SK-N-SH (cell line): Measurements from ENCODE around the gene AGAP1. TPM values are rescaled to one million over a fixed set of nuclear protein-coding genes. Genes with fewer than 3 reads are reported as not detected.

Experiments used
- CTCF ChIA-PET: fragments of 300-600, 350-600 bp; formaldehyde crosslinking; extraction: SDS; loops from one replicate; lab custom pipeline; 2021; lab: Yijun Ruan, JAX
- POLR2A ChIA-PET: fragments of 350-600 bp; sonication (Branson Sonifier 250); formaldehyde crosslinking; extraction: SDS; loops from one replicate; lab custom pipeline; 2020; ENCODE audit warnings: antibody characterized with exemption, inconsistent platforms; lab: Yijun Ruan, JAX
- DNase-seq: peaks from one replicate; pipeline ENCODE4 v3.0.0; 2012
- H2AFZ ChIP-seq: fragments of 200-600 bp; sonication (generic); 2 replicates; pipeline ENCODE4 v1.8.1; 2016; ENCODE audit warnings: antibody characterized with exemption, mild to moderate bottlenecking, low read depth
- H3F3A ChIP-seq: fragments of 200-600 bp; sonication (generic); replicated peaks from 2 replicates; pipeline ENCODE3; 2016; ENCODE audit warnings: antibody characterized with exemption, mild to moderate bottlenecking; ENCODE audit not compliant: insufficient read depth
- H3K27ac ChIP-seq, 2 experiments: fragments of 200-500 bp in 1 of 2; fragments of 200-600 bp in 1 of 2; sonication (Bioruptor generic) in 1 of 2; sonication (generic), shearing (Covaris generic) in 1 of 2; 2 replicates each; pipeline versions ENCODE4 v1.5.1 to v1.6.1; 2014 to 2016; ENCODE audit warnings: low read depth in 2 of 2, inconsistent platforms in 1 of 2, low read length in 1 of 2, mild to moderate bottlenecking in 1 of 2, mixed read lengths in 1 of 2
- H3K27me3 ChIP-seq: fragments of 200-600 bp; sonication (generic), shearing (Covaris generic); 2 replicates; pipeline ENCODE4 v1.6.1; 2016; ENCODE audit warnings: mixed run types; ENCODE audit not compliant: insufficient read depth
- H3K36me3 ChIP-seq, 2 experiments: fragments of 200-500 bp in 1 of 2; fragments of 200-600 bp in 1 of 2; sonication (Bioruptor generic) in 1 of 2; sonication (generic) in 1 of 2; replicated peaks in 1 of 2; 2 replicates each; pipeline versions ENCODE3 to v1.5.1; 2014 to 2016; ENCODE audit warnings: low read length in 1 of 2, mild to moderate bottlenecking in 1 of 2; ENCODE audit not compliant: insufficient read depth in 2 of 2, control insufficient read depth in 1 of 2
- H3K4me1 ChIP-seq, 2 experiments: fragments of 200-500 bp in 1 of 2; fragments of 200-600 bp in 1 of 2; sonication (Bioruptor generic) in 1 of 2; sonication (generic), shearing (Covaris generic) in 1 of 2; 2 replicates each; pipeline versions ENCODE4 v1.5.1 to v1.6.1; 2014 to 2016; ENCODE audit warnings: low read depth in 1 of 2, low read length in 1 of 2, mixed run types in 1 of 2; ENCODE audit not compliant: insufficient read depth in 2 of 2, control insufficient read depth in 1 of 2
- H3K4me2 ChIP-seq: fragments of 200-600 bp; sonication (generic), shearing (Covaris generic); 2 replicates; pipeline ENCODE4 v1.6.1; 2017; ENCODE audit warnings: mixed run types
- H3K4me3 ChIP-seq, 2 experiments: fragments of 200-500 bp in 1 of 2; fragments of 200-600 bp in 1 of 2; sonication (Bioruptor generic) in 1 of 2; sonication (generic), shearing (Covaris generic) in 1 of 2; 2 replicates each; pipeline versions ENCODE4 v1.5.1 to v1.8.1; 2014 to 2016; ENCODE audit warnings: low read depth in 2 of 2, inconsistent platforms in 1 of 2, low read length in 1 of 2, mild to moderate bottlenecking in 1 of 2, mixed read lengths in 1 of 2, moderate library complexity in 1 of 2
- H3K79me2 ChIP-seq: fragments of 200-600 bp; sonication (generic); 2 replicates; pipeline ENCODE4 v1.8.1; 2017; ENCODE audit warnings: mild to moderate bottlenecking; ENCODE audit not compliant: insufficient read depth
- H3K9ac ChIP-seq: fragments of 200-600 bp; sonication (generic); 2 replicates; pipeline ENCODE4 v1.6.1; 2017; ENCODE audit warnings: mixed run types
- H3K9me2 ChIP-seq: fragments of 200-600 bp; sonication (generic); 2 replicates; pipeline ENCODE4 v1.6.1; 2017; ENCODE audit warnings: mixed run types
- H3K9me3 ChIP-seq: fragments of 200-600 bp; sonication (generic); 2 replicates; pipeline ENCODE4 v1.6.1; 2017; ENCODE audit warnings: mixed run types, mild to moderate bottlenecking, moderate library complexity
- H4K20me1 ChIP-seq: fragments of 200-600 bp; sonication (generic); 2 replicates; pipeline ENCODE4 v1.6.1; 2017; ENCODE audit warnings: mild to moderate bottlenecking, mixed run types; ENCODE audit not compliant: insufficient read depth
- CTCF ChIP-seq: fragments of 200-600 bp; sonication (generic); IDR thresholded peaks from 2 replicates; pipeline ENCODE4 v1.6.1; 2017; ENCODE audit warnings: antibody characterized with exemption, mild to moderate bottlenecking, moderate library complexity
- ELF1 ChIP-seq: IDR thresholded peaks from 2 replicates; pipeline ENCODE4 v1.4.0; 2012
- EZH2phosphoT487 ChIP-seq: fragments of 200-600 bp; sonication (generic); IDR thresholded peaks from 2 replicates; pipeline ENCODE4 v1.6.1; 2017; ENCODE audit warnings: low read depth, mixed run types, mild to moderate bottlenecking, antibody characterized with exemption, moderate library complexity, borderline replicate concordance
- FOSL2 ChIP-seq: IDR thresholded peaks from 2 replicates; pipeline ENCODE4 v1.4.0; 2012; ENCODE audit warnings: low read depth, mild to moderate bottlenecking, moderate library complexity, borderline replicate concordance
- FOXJ3 ChIP-seq: sonication (generic); formaldehyde crosslinking; IDR thresholded peaks from 2 replicates; pipeline ENCODE4 v1.5.1; 2020; ENCODE audit warnings: mild to moderate bottlenecking, missing genetic modification reagents
- GATA2 ChIP-seq: sonication (generic); formaldehyde crosslinking; IDR thresholded peaks from 2 replicates; pipeline ENCODE4 v1.5.0; 2020; ENCODE audit warnings: mild to moderate bottlenecking, missing genetic modification reagents
- IRF3 ChIP-seq: fragments of 150-350 bp; IDR thresholded peaks from 2 replicates; pipeline ENCODE4 v1.6.1; 2016; ENCODE audit warnings: mild to moderate bottlenecking, low read depth, low read length
- JUND ChIP-seq: IDR thresholded peaks from 2 replicates; pipeline ENCODE4 v1.4.0; 2012
- MEF2A ChIP-seq: IDR thresholded peaks from 2 replicates; pipeline ENCODE4 v1.4.0; 2012; ENCODE audit warnings: low read depth, borderline replicate concordance
- NRF1 ChIP-seq: IDR thresholded peaks from 2 replicates; pipeline ENCODE4 v1.6.1; 2012; ENCODE audit warnings: low read depth, mild to moderate bottlenecking, low read length
- POLR2AphosphoS5 ChIP-seq: IDR thresholded peaks from 2 replicates; pipeline ENCODE4 v1.6.1; 2012; ENCODE audit warnings: low read depth, low read length
- RXRA ChIP-seq: IDR thresholded peaks from 2 replicates; pipeline ENCODE4 v1.4.0; 2012; ENCODE audit warnings: low read depth, mild to moderate bottlenecking, borderline replicate concordance
- TAF1 ChIP-seq: IDR thresholded peaks from 2 replicates; pipeline ENCODE4 v1.6.1; 2012; ENCODE audit warnings: low read depth, mild to moderate bottlenecking, low read length, moderate library complexity, borderline replicate concordance
- TCF12 ChIP-seq: IDR thresholded peaks from 2 replicates; pipeline ENCODE4 v1.4.0; 2012
- TEAD4 ChIP-seq: IDR thresholded peaks from 2 replicates; pipeline ENCODE4 v1.4.0; 2012; ENCODE audit warnings: mild to moderate bottlenecking, borderline replicate concordance; ENCODE audit not compliant: insufficient read depth
- USF2 ChIP-seq: fragments of 150-350 bp; IDR thresholded peaks from 2 replicates; pipeline ENCODE4 v1.6.1; 2017; ENCODE audit warnings: antibody characterized with exemption, low read length, low read depth, borderline replicate concordance
- YY1 ChIP-seq: IDR thresholded peaks from 2 replicates; pipeline ENCODE4 v1.4.0; 2012; ENCODE audit warnings: low read depth, mild to moderate bottlenecking
- ZBTB33 ChIP-seq: IDR thresholded peaks from 2 replicates; pipeline ENCODE4 v1.4.0; 2012; ENCODE audit warnings: low read depth, borderline replicate concordance
- WGBS: methylation state at CpG from one replicate; pipeline ENCODE4 v1.1.6; 2017; ENCODE audit warnings: low lambda C conversion rate; 5-methylcytosine and 5-hydroxymethylcytosine counted together
- polyA plus RNA-seq, 3 experiments: library from polyadenylated mRNA; depleted of rRNA; stranded (reverse); fragments of >200 nt; gene quantifications; 2 replicates each; pipeline ENCODE4 v1.2.3, GENCODE V29; 2012
- TF ChIP-seq, protein P1 (sequence below): IDR thresholded peaks from 2 replicates; pipeline ENCODE4 v1.4.0; 2012; ENCODE audit warnings: low read depth, borderline replicate concordance
- TF ChIP-seq, protein P2 (sequence below): IDR thresholded peaks from 2 replicates; pipeline ENCODE4; 2012

AGAP1 gene
- polyA plus RNA-seq, 1 of the 3 experiments (the other 2 are of a cell fraction): 8.8 TPM

DNA sequence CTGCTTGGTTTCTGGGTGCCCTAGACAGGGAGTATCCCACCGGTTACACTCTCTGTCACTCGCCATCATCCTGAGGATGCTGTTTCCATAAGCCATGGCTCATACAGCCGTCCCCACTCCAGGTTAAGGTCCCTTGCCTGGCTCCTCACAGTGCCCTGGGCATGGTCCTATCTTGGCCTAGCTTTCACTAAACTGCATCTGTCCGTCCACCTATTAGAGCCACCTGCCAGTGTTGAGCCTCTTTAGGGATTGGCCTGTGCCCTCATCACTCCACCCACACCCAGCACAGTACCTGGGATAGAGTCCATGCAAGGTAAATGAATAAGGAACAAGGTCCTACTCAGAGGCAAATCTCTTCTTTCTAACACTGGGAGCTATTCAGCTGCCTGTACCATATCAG, 354.2 kb downstream of the AGAP1 start:
- ChIA-PET POLR2A (no interaction called here), CTCF (no interaction called here)
- no peak for TF ChIP-seq IRF3
- TF ChIP-seq TEAD4: no peak
- TF ChIP-seq TAF1: no peak
- no peak for TF ChIP-seq ZBTB33
- TF ChIP-seq, protein P1, sequence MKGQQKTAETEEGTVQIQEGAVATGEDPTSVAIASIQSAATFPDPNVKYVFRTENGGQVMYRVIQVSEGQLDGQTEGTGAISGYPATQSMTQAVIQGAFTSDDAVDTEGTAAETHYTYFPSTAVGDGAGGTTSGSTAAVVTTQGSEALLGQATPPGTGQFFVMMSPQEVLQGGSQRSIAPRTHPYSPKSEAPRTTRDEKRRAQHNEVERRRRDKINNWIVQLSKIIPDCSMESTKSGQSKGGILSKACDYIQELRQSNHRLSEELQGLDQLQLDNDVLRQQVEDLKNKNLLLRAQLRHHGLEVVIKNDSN: no peak
- TF ChIP-seq CTCF: no peak
- TF ChIP-seq ELF1: no peak
- TF ChIP-seq FOXJ3: no peak
- TF ChIP-seq YY1: no peak
- TF ChIP-seq MEF2A: no peak
- TF ChIP-seq, protein P2, sequence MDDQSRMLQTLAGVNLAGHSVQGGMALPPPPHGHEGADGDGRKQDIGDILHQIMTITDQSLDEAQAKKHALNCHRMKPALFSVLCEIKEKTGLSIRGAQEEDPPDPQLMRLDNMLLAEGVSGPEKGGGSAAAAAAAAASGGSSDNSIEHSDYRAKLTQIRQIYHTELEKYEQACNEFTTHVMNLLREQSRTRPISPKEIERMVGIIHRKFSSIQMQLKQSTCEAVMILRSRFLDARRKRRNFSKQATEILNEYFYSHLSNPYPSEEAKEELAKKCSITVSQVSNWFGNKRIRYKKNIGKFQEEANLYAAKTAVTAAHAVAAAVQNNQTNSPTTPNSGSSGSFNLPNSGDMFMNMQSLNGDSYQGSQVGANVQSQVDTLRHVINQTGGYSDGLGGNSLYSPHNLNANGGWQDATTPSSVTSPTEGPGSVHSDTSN: no peak
- TF ChIP-seq NRF1: no peak
- no peak for TF ChIP-seq TCF12
- TF ChIP-seq JUND: no peak
- TF ChIP-seq FOSL2: no peak
- no peak for TF ChIP-seq EZH2phosphoT487
- no peak for TF ChIP-seq RXRA
- no peak for TF ChIP-seq USF2
- no peak for TF ChIP-seq GATA2 (CRISPR knock-in tag)
- no peak for TF ChIP-seq POLR2AphosphoS5
- H3K9me3 ChIP-seq: no peaks in the 10 kb centered on the region
- H4K20me1 ChIP-seq: no peaks in the 10 kb centered on the region
- no peak overlapping the region for H3K4me3 ChIP-seq
- DNase-seq: no peak
- no peaks in the 10 kb centered on the region for H3F3A ChIP-seq
- H3K36me3 ChIP-seq: no peaks in the 10 kb centered on the region
- 91% methylated on average over 4 of the region's 4 CpGs for whole genome bisulfite sequencing
- H3K9ac ChIP-seq: no peak overlapping the region
- no peak overlapping the region for H3K27ac ChIP-seq
- no peaks in the 10 kb centered on the region for H3K27me3 ChIP-seq
- H3K4me1 ChIP-seq: peaks cover 0 to 3% of the 10 kb centered on the region in 2 experiments; a peak in 1 of 4 replicates
- H2AFZ ChIP-seq: no peak overlapping the region
- H3K9me2 ChIP-seq: no peaks in the 10 kb centered on the region
- H3K79me2 ChIP-seq: no peaks in the 10 kb centered on the region
- H3K4me2 ChIP-seq: no peak overlapping the region
